H1 (cell line): ENCODE data around the gene NUP88. TPM values are rescaled to one million over a fixed set of nuclear protein-coding genes. Genes with fewer than 3 reads are reported as not detected.

Experiments used
- CTCF ChIA-PET: fragments of 300-600 bp; sonication (Branson Sonifier 250); formaldehyde crosslinking; loops from one replicate; lab custom pipeline; 2021; ENCODE audit not compliant: partially characterized antibody; lab: Charles Lee
- POLR2A ChIA-PET: fragments of 300-600 bp; sonication (Branson Sonifier 250); formaldehyde crosslinking; loops from one replicate; lab custom pipeline; 2021; ENCODE audit warnings: inconsistent platforms; ENCODE audit not compliant: partially characterized antibody; lab: Charles Lee
- DNase-seq, 2 experiments: peaks; one replicate each; pipeline versions ENCODE4 v3.0.0 to v3.0.0-alpha.2; 2010 to 2022; ENCODE audit warnings: low spot score in 2 of 2, low read depth in 1 of 2, mixed read lengths in 1 of 2
- FAIRE-seq: peaks from 2 replicates; lab custom pipeline; 2011; peaks lifted over from hg19 to GRCh38; lab: Jason Lieb, UNC
- H2AFZ ChIP-seq: 2 replicates; pipeline ENCODE4 v1.8.1; 2012; ENCODE audit warnings: low read length, inconsistent platforms
- H2AK5ac ChIP-seq: 2 replicates; pipeline ENCODE4 v1.6.1; 2013; ENCODE audit warnings: low read depth, low read length
- H2BK120ac ChIP-seq: replicated peaks from 2 replicates; pipeline ENCODE3; 2013; ENCODE audit warnings: low read depth, low read length, inconsistent platforms
- H2BK12ac ChIP-seq: 2 replicates; pipeline ENCODE4 v1.6.1; 2013; ENCODE audit warnings: low read depth, low read length
- H2BK15ac ChIP-seq: 2 replicates; pipeline ENCODE4 v1.6.1; 2013; ENCODE audit warnings: low read length
- H2BK20ac ChIP-seq: 2 replicates; pipeline ENCODE4 v1.6.1; 2013; ENCODE audit warnings: low read length
- H2BK5ac ChIP-seq: 2 replicates; pipeline ENCODE4 v1.6.1; 2013; ENCODE audit warnings: low read depth, low read length
- H3K14ac ChIP-seq: 2 replicates; pipeline ENCODE4 v1.6.1; 2013; ENCODE audit warnings: inconsistent platforms; ENCODE audit not compliant: insufficient read length
- H3K18ac ChIP-seq: 2 replicates; pipeline ENCODE4 v1.6.1; 2013; ENCODE audit warnings: low read length; ENCODE audit errors: extremely low read depth
- H3K23ac ChIP-seq: 2 replicates; pipeline ENCODE4 v1.6.1; 2013; ENCODE audit warnings: inconsistent platforms; ENCODE audit not compliant: insufficient read length
- H3K23me2 ChIP-seq: 2 replicates; pipeline ENCODE4 v1.6.1; 2013; ENCODE audit warnings: low read depth, low read length
- H3K27ac ChIP-seq: 2 replicates; pipeline ENCODE4 v1.6.1; 2011; ENCODE audit warnings: low read depth, low read length, inconsistent platforms
- H3K27me3 ChIP-seq, 4 experiments: replicated peaks in 1 of 4; 1 replicate in 1 of 4; 2 replicates in 3 of 4; pipeline versions ENCODE4 v1.6.1 to v1.8.1; 2011 to 2013; ENCODE audit warnings: low read length in 3 of 4, mild to moderate bottlenecking in 3 of 4, inconsistent platforms in 2 of 4, mixed read lengths in 2 of 4, moderate library complexity in 1 of 4; ENCODE audit not compliant: control insufficient read depth in 3 of 4, insufficient read depth in 3 of 4; ENCODE audit errors: extremely low read depth in 1 of 4
- H3K36me3 ChIP-seq, 4 experiments: 2 replicates each; pipeline versions ENCODE4 v1.6.1 to v1.8.1; 2011 to 2013; ENCODE audit warnings: mild to moderate bottlenecking in 4 of 4, low read length in 3 of 4, moderate library complexity in 2 of 4, control low read depth in 1 of 4, inconsistent platforms in 1 of 4; ENCODE audit not compliant: insufficient read depth in 4 of 4, control insufficient read depth in 2 of 4
- H3K4ac ChIP-seq: replicated peaks from 2 replicates; pipeline ENCODE3; 2013; ENCODE audit warnings: low read length, low read depth, mixed read lengths, inconsistent platforms; ENCODE audit not compliant: insufficient read length
- H3K4me1 ChIP-seq, 4 experiments: replicated peaks in 1 of 4; 1 replicate in 1 of 4; 2 replicates in 3 of 4; pipeline versions ENCODE4 v1.6.1 to v1.8.1; 2011 to 2013; ENCODE audit warnings: low read length in 3 of 4, inconsistent platforms in 2 of 4, mixed read lengths in 1 of 4; ENCODE audit not compliant: insufficient read depth in 4 of 4, control insufficient read depth in 3 of 4
- H3K4me2 ChIP-seq, 2 experiments: 2 replicates each; pipeline versions ENCODE4 v1.6.1 to v1.8.1; 2011 to 2013; ENCODE audit warnings: low read depth in 2 of 2, low read length in 2 of 2, control low read depth in 1 of 2, inconsistent platforms in 1 of 2, mild to moderate bottlenecking in 1 of 2; ENCODE audit not compliant: insufficient read depth in 1 of 2
- H3K4me3 ChIP-seq, 4 experiments: fragments of 200-600, 300-600 bp in 1 of 4; sonication (generic), shearing (Covaris generic), sonication (Bioruptor Twin) in 1 of 4; 2 replicates each; pipeline versions ENCODE4 v1.5.1 to v1.8.1; 2011 to 2016; ENCODE audit warnings: low read length in 4 of 4, low read depth in 3 of 4, control low read depth in 2 of 4, inconsistent platforms in 2 of 4, mild to moderate bottlenecking in 2 of 4, mixed read lengths in 1 of 4, moderate library complexity in 1 of 4; ENCODE audit not compliant: insufficient read depth in 2 of 4; ENCODE audit errors: extremely low read depth in 1 of 4
- H3K56ac ChIP-seq: replicated peaks from 2 replicates; pipeline ENCODE3; 2013; ENCODE audit warnings: low read depth, mild to moderate bottlenecking, mixed read lengths, low read length, inconsistent platforms; ENCODE audit not compliant: insufficient read length
- H3K79me1 ChIP-seq: 2 replicates; pipeline ENCODE4 v1.6.1; 2013; ENCODE audit warnings: low read depth, low read length, control low read depth
- H3K79me2 ChIP-seq, 2 experiments: 2 replicates each; pipeline versions ENCODE4 v1.6.1 to v1.8.1; 2012 to 2013; ENCODE audit warnings: low read length in 2 of 2, mild to moderate bottlenecking in 2 of 2, inconsistent platforms in 1 of 2; ENCODE audit not compliant: insufficient read depth in 2 of 2, control insufficient read depth in 1 of 2
- H3K9ac ChIP-seq, 4 experiments: replicated peaks in 1 of 4; 1 replicate in 1 of 4; 2 replicates in 3 of 4; pipeline versions ENCODE4 v1.6.1 to v1.8.1; 2011 to 2013; ENCODE audit warnings: low read depth in 3 of 4, low read length in 3 of 4, control low read depth in 2 of 4, mild to moderate bottlenecking in 2 of 4, moderate library complexity in 2 of 4, inconsistent platforms in 1 of 4; ENCODE audit errors: extremely low read depth in 1 of 4
- H3K9me3 ChIP-seq, 2 experiments: 2 replicates each; pipeline versions ENCODE4 v1.6.1 to v1.8.1; 2012 to 2013; ENCODE audit warnings: mild to moderate bottlenecking in 2 of 2, moderate library complexity in 2 of 2, control low read depth in 1 of 2, inconsistent platforms in 1 of 2, low read depth in 1 of 2, low read length in 1 of 2, mixed read lengths in 1 of 2; ENCODE audit not compliant: insufficient read depth in 2 of 2
- H4K20me1 ChIP-seq, 2 experiments: replicated peaks in 1 of 2; 2 replicates each; pipeline versions ENCODE3 to v1.8.1; 2011 to 2013; ENCODE audit warnings: inconsistent platforms in 2 of 2, low read length in 2 of 2, mild to moderate bottlenecking in 1 of 2; ENCODE audit not compliant: insufficient read depth in 2 of 2, control insufficient read depth in 1 of 2
- H4K5ac ChIP-seq: 2 replicates; pipeline ENCODE4 v1.6.1; 2013; ENCODE audit warnings: low read length, low read depth, mixed read lengths, inconsistent platforms; ENCODE audit not compliant: insufficient read length
- H4K8ac ChIP-seq: 2 replicates; pipeline ENCODE4 v1.8.0; 2013; ENCODE audit warnings: mild to moderate bottlenecking, moderate library complexity, low read length, inconsistent platforms; ENCODE audit not compliant: insufficient read depth; ENCODE audit errors: extremely low read depth
- H4K91ac ChIP-seq: replicated peaks from 2 replicates; pipeline ENCODE3; 2013; ENCODE audit warnings: low read length, mixed read lengths, inconsistent platforms; ENCODE audit not compliant: insufficient read length
- CHD1 ChIP-seq: IDR thresholded peaks from 2 replicates; pipeline ENCODE4 v1.6.1; 2012; ENCODE audit warnings: low read depth, low read length, improper control_type of control experiment
- CREB1 ChIP-seq: IDR thresholded peaks from 2 replicates; pipeline ENCODE4 v1.6.1; 2012; ENCODE audit warnings: inconsistent platforms
- EP300 ChIP-seq, 2 experiments: IDR thresholded peaks; 1 replicate in 1 of 2; 2 replicates in 1 of 2; pipeline ENCODE4 v1.6.1; 2011 to 2012; ENCODE audit warnings: low read depth in 2 of 2, low read length in 2 of 2, mild to moderate bottlenecking in 2 of 2, borderline replicate concordance in 1 of 2, inconsistent platforms in 1 of 2, moderate library complexity in 1 of 2
- POLR2AphosphoS5 ChIP-seq: IDR thresholded peaks from 2 replicates; pipeline ENCODE4 v1.6.1; 2011; ENCODE audit warnings: low read depth, low read length
- WGBS, 2 experiments: shearing (Covaris generic) in 1 of 2; methylation state at CpG; one replicate each; pipeline versions ENCODE4 v1.1.6 to v1.1.7; 2013 to 2015; ENCODE audit warnings: low lambda C conversion rate in 2 of 2, mixed read lengths in 2 of 2, inconsistent platforms in 1 of 2, low coverage in 1 of 2, missing lambda C conversion rate in 1 of 2; ENCODE audit not compliant: insufficient replicate concordance in 2 of 2, insufficient coverage in 1 of 2, insufficient read length in 1 of 2; ENCODE audit errors: extremely low coverage in 1 of 2, missing lambda C conversion rate in 1 of 2; 5-methylcytosine and 5-hydroxymethylcytosine counted together
- polyA plus RNA-seq, 7 experiments: library from polyadenylated mRNA; depleted of rRNA in 3 of 7; stranded (reverse) in 5 of 7; unstranded in 2 of 7; fragments of >200 nt in 5 of 7; fragments of 200-250 nt in 2 of 7; gene quantifications; 1 replicate in 5 of 7; 2 replicates in 1 of 7; 4 replicates in 1 of 7; pipeline versions ENCODE4 v1.2.1 to v1.2.3, GENCODE V29; 2011 to 2013; ENCODE audit warnings: missing spikeins in 2 of 7, mixed read lengths in 2 of 7
- total RNA-seq: library from RNA; stranded (reverse); fragmentation: NEBNext Ultra II Directional; extraction: Animal tissue kit (Norgen Biotek cat#: 25700); gene quantifications from 2 replicates; pipeline ENCODE4 v1.2.1, GENCODE V29; 2021

Gene NUP88
- total and polyA plus RNA-seq, 2 of the 8 experiments (the other 6 are each of a cell fraction or from before 2014, with no cell fraction given), result 77.4 to 105 TPM

DNA sequence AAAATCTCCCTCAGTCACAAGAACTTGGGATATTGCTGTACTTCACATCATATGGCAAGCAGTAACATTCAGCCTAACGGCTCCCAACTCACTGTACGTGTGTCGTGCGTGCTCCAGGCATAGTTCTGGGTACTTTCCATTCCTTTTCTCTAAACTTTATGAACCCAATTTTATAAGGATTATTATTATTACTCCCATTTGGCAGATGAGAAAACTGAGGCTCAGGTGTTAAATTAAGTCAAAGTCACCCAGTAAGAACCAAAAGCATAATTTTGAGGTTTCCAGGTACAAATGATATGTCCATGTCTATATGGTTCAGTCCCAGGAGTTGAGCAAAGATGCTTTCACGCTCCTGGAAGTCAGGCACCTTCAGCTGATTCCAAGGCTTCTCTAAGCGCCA lies 24.3 kb upstream of the NUP88 start:
- no peak overlapping the region for H3K4me3 ChIP-seq
- FAIRE-seq, result no peak
- no peak overlapping the region for H2AFZ ChIP-seq
- CTCF ChIA-PET, result interaction anchor here (1.0 to 2.6 kb wide), 2 partner anchors 7 to 10 kb away, joined by 3 to 9 read pairs; no protein-coding TSS in a partner anchor
- no peaks in the 10 kb centered on the region for H3K4me1 ChIP-seq
- no peak overlapping the region for H2BK120ac ChIP-seq
- no peak for DNase-seq
- H4K5ac ChIP-seq, result no peak overlapping the region
- H3K27me3 ChIP-seq, result no peaks in the 10 kb centered on the region
- peaks cover 0 to 12% of the 10 kb centered on the region in 2 experiments; a peak in 2 of 4 replicates for H3K79me2 ChIP-seq
- H3K23me2 ChIP-seq, result no peaks in the 10 kb centered on the region
- H2AK5ac ChIP-seq, result no peak overlapping the region
- H4K91ac ChIP-seq, result no peak overlapping the region
- peaks cover 3 to 14% of the 10 kb centered on the region in 2 experiments for H4K20me1 ChIP-seq
- H2BK12ac ChIP-seq, result no peak overlapping the region
- no peak overlapping the region for H3K27ac ChIP-seq
- no peak overlapping the region for H3K14ac ChIP-seq
- 93% methylated on average over 6 of the region's 6 CpGs; no CpG with 5 or more reads in 1 of the 2 experiments for WGBS, 2 experiments
- no peak overlapping the region for H4K8ac ChIP-seq
- H3K56ac ChIP-seq, result no peak overlapping the region
- no peak overlapping the region for H2BK15ac ChIP-seq
- H3K9ac ChIP-seq, result no peak overlapping the region
- POLR2A ChIA-PET, result interaction anchor here (2.8 to 21.2 kb wide), 2 partner anchors 15 to 19 kb away, joined by 9 to 228 read pairs; no protein-coding TSS in a partner anchor
- no peak overlapping the region for H3K18ac ChIP-seq
- peaks cover 9% of the 10 kb centered on the region for H3K79me1 ChIP-seq
- peaks cover 12 to 51% (median 43%) of the 10 kb centered on the region in 4 experiments for H3K36me3 ChIP-seq
- H3K4me2 ChIP-seq, result no peak overlapping the region
- H2BK20ac ChIP-seq, result no peak overlapping the region
- H3K23ac ChIP-seq, result no peak overlapping the region
- H2BK5ac ChIP-seq, result no peak overlapping the region
- H3K9me3 ChIP-seq, result no peaks in the 10 kb centered on the region
- H3K4ac ChIP-seq, result no peak overlapping the region
- TF ChIP-seq CHD1 (no peak), CREB1 (no peak), POLR2AphosphoS5 (no peak), EP300 (IDR thresholded peaks at IDR 0.05; ENCODE audit: borderline replicate concordance in 1 of 2, low read depth in 2 of 2, low read length in 2 of 2) (no peak)
